GM21367 (cell line): Measurements from ENCODE around the gene CCDC152.
"Not testable (repeated sequence)": the region's sequence is repeated elsewhere in the genome, so short reads cannot be mapped to it uniquely, and the experiment has no call there.

ENCODE experiments used
- ATAC-seq: cut with Tn5 transposase; IDR thresholded peaks from one replicate; pipeline ENCODE4 v1.9.1; 2021; ENCODE audit not compliant: unreplicated experiment

The CCDC152 gene, protein sequence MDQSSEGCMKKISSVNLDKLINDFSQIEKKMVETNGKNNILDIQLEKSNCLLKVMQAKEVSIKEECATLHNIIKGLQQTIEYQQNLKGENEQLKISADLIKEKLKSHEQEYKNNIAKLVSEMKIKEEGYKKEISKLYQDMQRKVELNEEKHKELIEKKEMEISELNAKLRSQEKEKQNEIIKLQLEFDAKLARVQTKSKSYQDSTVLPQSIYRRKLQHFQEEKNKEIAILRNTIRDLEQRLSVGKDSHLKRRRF

DNA sequence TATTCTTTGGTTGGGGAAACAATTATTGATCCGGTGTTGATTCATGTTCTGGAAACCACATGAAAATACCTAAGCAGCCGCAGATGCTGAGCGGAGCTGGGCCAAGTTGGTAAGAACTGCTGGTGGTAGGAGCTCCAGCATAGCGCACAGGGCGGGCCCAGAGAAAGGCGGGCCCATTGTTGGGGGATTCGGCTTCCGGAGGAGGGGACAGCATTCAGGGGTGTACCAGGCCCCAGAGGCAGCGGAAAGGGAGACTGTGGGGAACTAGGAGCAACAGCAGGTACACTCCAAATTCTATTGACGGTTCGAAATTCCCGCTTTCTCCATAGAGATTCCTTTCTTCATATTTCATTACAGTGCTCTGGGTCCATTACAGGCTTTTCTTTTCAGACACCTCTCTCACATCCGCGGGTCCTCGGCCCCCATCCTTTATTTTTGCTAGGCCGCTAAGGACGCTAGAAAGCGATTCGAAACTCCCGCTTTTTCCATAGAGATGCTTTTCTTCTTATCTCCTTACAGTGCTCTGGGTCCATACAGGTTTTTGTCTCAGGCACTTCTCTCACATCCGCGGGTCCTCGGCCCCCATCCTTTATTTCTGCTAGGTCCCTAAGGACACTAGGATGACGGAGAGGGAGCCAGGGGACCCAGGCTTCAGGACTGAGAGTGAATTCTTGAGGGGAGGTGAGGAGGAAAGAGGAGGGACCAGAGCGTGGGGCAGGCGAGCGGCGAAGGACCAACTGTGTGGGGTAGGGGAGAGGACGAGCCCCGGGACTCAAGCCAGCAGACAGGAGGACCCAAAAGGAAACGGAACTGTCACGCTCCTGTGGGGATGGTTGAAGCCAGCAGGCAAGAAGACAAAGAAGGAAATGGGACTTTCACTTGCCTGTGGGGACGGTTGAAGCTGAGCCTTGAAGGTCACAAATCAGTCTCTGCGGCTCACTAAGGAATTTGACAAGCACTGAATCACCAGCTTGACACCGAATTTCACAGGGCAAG lies at the start of gene CCDC152:
Gene CCDC152 (plus strand): TSS at position 213 of the 996 bp plus-strand sequence. CDS start 2,304 bp downstream, outside the sequence.
- ATAC-seq: peak; percentile 85

DNA sequence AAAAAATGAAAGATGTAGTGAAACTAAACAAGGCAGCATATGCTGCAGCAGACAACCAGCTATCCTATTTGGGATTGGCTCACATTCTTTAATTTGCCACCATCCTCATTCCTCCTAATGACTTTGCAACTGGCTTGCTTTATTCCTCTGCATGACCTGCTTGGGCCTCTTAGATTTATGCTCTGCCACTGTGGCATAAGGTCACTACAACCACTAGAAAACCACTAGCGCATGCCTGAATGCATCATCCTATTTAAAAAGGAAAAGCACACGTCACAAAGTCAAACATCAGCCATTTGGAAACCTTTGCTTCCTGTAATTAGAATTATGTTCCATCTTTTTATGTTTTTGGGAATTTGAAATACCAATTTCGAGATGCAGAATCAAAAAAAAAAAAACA lies 40.8 kb upstream of the CCDC152 start:
- no peak for ATAC-seq

DNA sequence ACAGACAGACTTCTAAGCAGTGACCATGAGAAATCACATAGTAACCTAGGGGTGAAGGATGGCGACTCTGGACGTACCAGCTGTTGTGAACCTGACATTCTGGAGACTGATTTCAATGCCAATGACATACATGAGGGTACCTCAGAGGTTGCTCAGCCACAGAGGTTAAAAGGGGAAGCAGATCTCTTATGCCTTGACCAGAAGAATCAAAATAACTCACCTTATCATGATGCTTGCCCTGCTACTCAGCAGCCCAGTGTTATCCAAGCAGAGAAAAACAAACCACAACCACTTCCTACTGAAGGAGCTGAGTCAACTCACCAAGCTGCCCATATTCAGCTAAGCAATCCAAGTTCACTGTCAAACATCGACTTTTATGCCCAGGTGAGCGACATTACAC lies 38.0 kb upstream of the CCDC152 start:
- peak; percentile 90 for ATAC-seq

DNA sequence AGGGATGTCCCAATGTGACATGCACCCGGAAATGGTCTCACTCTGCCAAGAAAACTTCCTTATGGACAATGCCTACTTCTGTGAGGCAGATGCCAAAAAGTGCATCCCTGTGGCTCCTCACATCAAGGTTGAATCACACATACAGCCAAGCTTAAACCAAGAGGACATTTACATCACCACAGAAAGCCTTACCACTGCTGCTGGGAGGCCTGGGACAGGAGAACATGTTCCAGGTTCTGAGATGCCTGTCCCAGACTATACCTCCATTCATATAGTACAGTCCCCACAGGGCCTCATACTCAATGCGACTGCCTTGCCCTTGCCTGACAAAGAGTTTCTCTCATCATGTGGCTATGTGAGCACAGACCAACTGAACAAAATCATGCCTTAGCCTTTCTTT lies 37.6 kb upstream of the CCDC152 start:
- peak; percentile 13 for ATAC-seq

DNA sequence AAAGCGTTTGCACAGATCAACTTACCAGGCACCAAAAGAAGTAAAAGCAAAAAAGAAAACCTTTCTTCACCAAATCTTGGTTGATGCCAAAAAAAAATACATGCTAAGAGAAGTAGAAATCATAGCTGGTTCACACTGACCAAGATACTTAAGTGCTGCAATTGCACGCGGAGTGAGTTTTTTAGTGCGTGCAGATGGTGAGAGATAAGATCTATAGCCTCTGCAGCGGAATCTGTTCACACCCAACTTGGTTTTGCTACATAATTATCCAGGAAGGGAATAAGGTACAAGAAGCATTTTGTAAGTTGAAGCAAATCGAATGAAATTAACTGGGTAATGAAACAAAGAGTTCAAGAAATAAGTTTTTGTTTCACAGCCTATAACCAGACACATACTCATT lies 36.4 kb upstream of the CCDC152 start:
- no peak for ATAC-seq

DNA sequence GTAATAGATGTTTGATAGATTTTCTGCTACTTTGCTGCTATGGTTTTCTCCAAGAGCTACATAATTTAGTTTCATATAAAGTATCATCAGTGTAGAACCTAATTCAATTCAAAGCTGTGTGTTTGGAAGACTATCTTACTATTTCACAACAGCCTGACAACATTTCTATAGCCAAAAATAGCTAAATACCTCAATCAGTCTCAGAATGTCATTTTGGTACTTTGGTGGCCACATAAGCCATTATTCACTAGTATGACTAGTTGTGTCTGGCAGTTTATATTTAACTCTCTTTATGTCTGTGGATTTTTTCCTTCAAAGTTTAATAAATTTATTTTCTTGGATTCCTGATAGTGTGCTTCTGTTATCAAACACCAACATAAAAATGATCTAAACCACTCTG lies 35.1 kb upstream of the CCDC152 start:
- ATAC-seq: no peak

DNA sequence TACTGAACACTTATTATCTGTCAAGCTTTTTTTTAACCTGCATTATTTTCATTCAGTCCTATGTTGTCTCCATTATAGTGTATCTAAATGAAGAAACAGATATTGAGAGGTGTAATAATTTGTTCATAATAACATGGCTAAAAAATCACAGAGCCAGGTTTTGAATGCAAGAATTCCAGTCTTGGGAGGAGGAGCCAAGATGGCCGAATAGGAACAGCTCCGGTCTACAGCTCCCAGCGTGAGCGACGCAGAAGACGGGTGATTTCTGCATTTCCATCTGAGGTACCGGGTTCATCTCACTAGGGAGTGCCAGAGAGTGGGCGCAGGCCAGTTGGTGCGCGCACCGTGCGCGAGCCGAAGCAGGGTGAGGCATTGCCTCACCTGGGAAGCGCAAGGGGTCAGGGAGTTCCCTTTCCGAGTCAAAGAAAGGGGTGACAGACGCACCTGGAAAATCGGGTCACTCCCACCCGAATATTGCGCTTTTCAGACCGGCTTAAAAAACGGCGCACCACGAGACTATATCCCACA lies 22.0 kb upstream of the CCDC152 start:
- ATAC-seq: not testable (repeated sequence)

DNA sequence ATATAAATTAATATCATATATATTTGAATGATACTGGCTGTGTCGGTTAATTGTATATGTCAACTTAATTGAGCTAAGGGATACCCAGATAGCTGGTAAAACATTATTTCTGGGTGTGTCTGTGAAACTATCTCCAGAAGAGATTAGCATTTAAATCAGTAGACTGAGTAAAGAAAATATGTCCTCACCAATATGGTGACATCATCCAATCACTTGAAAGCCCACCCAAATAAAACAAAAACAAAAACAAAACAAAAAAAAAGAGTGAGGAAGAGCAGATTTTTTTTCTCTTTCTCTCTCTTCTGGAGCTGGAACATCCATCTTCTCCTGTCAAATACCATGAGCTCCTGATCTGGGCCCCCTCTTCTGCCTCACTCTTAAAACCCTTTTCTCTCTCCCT lies 15.7 kb upstream of the CCDC152 start:
- no peak for ATAC-seq

DNA sequence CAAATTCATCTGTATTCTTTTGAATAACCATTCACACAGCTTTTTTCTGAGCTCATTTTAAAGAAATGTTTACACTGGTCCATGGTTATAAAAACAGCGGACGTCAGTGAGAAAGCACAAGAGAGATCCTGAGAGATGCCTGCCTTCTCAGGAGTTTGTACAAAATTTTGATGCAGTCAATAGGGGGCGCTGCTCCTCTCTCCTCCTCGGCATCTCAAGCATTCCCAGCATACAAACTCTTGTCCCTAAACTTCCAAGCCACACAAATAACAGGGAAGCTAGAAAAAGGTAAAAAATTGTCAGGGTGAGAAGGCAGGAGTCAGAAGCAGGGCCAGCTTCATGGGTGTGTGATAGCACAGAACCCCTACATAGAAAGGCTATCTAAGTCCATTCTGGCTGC lies 11.2 kb upstream of the CCDC152 start:
- no peak for ATAC-seq

DNA sequence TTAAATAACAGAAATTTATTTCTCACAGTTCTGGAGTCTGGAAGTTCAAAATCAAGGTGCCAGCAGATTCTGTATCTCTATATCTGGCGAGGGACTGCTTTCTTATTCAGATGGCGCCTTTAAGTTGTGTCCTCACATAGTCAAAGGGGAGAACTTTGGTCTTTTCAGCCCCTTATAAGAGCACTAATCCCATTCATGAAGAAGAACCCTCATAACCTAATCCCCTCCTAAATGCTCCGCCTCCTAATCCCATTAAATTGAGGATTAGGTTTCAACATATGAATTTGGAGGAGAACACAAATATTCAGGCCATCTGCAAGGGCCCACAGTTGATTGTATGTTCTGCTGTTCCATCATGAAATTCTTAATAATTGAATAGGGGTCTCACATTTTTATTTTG lies 10.8 kb upstream of the CCDC152 start:
- ATAC-seq: no peak

DNA sequence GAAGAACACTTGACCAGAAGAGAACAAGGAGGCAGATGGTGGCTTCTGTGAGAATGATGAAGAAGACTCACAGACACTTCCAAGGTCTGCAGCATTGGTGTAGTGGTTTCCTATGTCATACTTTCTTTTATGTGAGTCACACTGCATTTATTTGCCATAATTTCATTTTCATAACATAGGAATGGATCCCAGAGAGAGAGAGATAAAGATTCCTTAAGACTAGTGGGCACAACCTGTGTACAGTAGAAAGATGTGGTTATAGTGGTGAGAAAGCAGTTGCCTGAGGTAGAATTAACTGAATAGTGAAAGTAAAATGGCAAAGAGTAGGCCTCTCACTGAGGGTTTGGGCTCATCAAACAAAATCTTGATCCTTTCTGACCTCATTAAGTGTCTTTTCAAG lies 7.6 kb upstream of the CCDC152 start:
- ATAC-seq: no peak

DNA sequence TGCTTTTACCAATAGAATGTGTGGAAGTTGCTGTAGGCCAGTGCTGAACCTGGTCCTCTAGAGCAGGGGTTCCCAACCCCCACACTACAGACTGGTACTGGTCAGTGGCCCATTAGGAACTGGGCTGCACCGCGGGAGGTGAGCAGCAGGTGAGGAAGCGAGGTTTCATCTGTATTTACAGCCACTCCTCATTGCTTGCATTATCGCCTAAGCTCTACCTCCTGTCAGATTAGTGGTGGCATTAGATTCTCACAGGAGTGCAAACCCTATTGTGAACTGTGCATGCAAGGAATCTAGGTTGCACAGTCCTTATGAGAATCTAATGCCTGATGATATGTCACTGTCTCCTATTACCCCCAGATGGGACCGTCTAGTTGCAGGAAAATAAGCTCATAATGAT lies 6.1 kb upstream of the CCDC152 start:
- no peak for ATAC-seq

DNA sequence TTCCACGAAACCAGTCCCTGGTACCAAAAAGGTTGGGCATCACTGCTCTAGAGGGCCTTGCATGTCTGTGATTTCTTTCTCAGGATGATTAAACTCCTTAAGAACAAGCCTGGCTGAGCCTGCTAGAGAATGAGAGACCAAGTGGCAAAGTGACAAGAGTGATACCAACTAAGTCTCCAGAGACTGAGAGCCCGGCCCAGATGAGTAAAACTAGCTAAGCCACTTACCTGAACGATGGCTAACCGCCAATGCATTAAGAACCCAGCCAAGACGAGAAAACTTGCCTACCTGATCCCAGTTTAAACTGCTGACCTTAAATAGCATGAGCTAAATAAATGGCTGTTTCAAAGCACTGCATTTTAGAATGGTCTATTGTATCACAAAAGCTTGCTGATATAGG lies 5.6 kb upstream of the CCDC152 start:
- ATAC-seq: no peak

DNA sequence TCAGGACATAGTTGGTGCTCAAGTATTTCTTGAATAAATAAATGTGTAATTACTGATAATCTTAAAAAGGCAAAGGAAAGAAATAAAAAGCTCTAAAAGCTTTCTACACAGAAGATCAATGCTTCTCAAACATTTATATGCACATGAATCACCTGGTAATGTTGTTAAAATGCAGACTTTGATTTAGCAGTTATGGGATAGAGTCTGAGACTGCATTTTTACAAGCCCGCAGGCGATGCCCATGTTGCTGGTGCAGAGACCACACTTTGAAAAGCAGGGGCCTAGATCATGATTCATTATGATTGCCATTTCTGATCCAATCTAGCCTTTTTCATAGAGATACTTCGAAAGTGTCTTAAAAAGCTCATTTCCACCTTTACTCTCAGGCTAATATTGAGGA lies 3.5 kb upstream of the CCDC152 start:
- ATAC-seq: no peak

DNA sequence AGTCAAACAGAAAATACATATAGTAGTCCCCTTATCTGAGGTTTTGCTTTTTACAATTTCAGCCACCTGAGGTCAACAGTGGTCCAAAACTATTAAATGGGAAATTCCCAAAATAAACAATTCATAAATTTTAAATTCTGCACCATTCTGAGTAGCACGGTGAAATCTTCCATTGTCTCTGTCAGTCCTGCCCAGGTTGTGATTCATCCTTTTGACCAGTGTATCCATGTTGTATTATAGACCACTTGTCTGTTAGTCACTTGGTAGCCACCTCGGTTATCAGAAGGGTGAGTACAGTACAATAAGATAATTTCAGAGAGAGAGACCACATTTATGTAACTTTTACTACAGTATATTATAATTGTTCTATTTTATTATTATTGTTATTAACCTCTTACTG lies 2.8 kb downstream of the CCDC152 start:
- no peak for ATAC-seq

DNA sequence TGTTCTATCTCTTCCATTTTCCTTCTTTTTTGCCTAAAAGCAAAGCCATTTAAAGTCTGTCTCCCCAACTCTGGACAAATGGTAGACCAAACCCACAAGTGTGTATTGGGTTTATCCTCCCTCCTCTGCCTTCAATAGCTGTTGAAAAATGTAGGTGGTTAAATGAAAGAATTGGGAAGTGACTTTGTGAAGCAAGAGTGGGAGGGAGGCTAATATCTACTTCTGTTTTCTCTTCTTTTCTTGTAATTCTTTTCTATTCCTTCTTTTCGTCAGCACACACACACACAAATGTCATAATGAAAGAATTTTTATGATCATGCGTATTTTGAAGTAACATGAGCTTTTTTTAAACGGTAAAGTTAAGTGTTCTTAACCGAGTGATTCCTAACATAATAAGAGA lies 3.8 kb downstream of the CCDC152 start:
- ATAC-seq: no peak

DNA sequence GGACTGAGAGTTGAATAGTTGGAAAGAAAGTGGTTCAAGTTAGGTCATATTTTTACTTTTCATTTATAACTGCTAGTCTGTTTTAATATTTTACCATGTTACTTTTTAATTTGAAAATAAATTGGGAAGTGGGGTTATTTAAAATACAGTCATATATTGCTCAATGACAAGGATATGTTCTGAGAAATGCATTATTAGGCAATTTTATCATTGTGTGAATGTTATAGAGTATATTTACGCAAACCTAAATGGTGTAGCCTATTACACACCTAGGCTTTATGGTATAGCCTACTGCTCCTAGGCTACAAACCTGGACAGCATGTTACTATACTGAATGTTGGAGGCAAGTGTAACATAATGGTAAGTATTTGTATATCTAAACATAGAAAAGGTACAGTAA lies 5.2 kb downstream of the CCDC152 start:
- ATAC-seq: no peak

DNA sequence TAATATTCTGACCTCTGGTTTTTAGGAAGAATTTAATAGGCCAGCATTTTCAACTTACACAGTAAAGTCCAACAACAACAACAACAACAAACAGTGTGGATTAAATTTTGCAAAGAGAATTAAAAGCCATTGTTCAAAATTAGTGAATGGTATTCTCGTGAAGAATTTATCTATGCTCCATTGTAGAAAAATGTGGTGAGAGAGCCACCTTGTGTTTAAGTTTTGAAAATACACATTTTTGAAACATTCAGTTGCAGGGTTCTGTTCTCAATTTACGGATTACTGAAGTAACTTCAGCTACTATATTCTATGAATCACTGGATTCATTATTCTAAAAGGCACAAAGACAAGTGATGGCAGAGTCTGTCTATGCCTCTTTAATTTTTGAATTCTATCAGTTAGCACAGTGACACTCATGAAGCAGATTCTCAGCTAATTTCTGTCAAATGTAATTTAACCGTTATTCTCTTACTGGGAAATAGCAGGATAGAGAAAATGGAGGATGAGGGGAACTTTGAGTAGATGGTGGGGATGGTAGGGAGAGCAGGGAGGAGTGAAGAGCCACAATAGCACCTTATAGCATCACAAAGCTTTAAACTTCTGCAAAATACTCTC lies 11.0 kb downstream of the CCDC152 start:
- peak; percentile 68 for ATAC-seq

DNA sequence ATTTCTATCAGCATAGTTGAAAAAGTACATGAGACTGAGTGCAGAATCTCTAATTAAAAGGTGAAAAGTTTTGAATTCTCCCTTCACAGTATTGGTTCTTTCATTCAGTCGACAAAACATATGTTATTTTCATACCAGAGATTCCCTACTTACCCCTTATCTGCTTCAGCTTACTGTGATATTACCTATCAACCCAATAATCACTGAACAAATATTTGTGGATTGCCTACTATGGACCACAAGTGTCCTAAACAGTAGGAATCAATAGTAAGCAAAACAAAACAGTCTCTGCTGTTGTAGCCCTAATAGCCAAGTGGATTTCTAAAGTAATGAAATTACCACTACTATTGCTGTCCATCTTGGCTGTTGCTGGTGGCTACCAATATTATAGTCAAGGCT lies 11.5 kb downstream of the CCDC152 start:
- no peak for ATAC-seq

DNA sequence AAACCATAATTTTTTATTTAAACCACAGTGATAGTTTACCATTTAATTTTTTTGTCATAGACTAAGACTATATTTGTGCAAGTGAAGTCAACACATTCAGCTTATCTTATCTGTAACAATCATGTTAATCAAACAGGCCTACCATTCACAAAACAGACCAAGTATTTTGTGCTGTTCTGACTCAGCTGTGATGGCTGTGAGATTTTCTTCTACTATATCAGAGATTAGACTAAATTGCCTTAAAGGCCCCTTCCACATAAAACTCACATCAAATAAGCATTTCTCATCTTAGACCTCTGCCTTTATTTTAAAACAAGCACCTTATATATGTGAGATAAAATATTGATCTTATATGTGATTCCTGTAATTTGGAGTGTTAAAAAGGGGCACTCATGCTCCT lies 13.4 kb downstream of the CCDC152 start:
- no peak for ATAC-seq

DNA sequence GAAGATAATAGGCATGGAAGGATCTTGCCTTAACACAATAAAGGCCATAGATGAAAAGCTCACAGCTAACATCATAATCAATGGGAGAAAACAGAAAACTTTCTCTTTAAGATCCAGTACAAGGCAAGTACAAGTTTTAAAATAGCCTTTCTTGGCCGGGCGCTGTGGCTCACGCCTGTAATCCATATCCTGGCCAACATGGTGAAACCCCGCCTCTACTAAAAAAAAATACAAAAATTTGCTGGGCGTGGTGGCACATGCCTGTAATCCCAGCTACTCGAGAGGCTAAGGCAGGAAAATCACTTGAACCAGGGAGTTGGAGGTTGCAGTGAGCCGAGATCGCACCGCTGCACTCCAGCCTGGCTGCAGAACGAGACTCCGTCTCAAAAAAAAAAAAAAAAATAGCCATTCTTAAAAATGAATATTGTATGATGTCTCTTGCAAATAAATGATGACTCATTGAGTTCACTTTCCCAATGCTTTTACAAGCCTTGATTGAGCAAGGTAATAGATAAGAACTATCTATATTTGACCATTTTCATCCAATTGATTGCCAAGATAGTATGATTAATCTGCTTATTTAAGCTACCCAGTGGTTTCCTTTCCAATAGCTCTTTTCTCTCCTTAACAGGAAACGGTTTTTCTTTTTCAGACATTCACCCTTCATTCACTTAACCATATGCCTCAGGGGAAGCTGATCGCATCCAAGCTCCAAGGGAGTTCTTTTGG lies 15.8 kb downstream of the CCDC152 start:
- ATAC-seq: no peak
